Measurements from ENCODE around the gene HIPK2. TPM values are rescaled to one million over a fixed set of nuclear protein-coding genes. Genes with fewer than 3 reads are reported as not detected.

HIPK2 gene
- total and polyA plus RNA-seq, 2 experiments from 2014 or later, result 7.3 to 16.9 TPM

DNA sequence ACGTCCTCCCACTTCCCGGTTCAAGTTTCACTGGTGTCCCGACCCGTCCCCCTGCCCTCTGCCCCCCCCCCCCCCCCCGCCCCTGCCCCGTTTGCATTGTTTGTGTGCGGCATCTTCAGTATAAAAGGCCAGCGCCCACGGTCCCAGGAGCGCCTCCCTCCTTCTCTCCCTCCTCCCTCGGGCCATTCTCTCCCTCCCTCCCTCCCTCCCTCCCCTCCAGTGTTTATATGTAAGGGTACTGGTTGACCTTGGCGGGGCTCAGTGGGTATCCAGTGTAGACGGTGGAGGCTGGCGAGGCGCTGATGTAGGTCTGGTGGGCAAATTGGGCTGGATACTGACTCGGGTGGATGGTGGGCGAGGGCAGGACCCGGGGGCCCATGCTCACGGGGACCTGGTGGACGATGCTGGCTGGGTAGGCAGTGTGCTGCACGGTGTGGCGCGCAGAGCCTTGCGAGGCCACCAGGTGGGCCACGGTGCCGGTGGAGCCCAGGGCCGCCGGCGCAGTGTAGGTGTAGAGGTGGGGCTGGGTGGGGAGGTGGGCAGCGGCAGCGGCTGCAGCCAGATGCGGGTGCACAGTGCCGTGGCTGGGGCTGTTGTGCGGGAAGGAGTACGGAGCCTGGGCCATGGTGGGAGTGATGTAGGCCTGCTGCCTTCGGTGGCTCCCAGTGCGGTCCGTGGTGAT, 205.0 kb downstream of the HIPK2 start:
- Histone ChIP-seq H3K27me3 (ENCODE audit: insufficient read depth) (no peaks in the 10 kb centered on the region), H3K4me1 (ENCODE audit: insufficient read depth) (no peaks in the 10 kb centered on the region), H2AFZ (no peak overlapping the region), H3K27ac (ENCODE audit: low read depth) (no peak overlapping the region), H3F3A (replicated peaks; ENCODE audit: low read depth) (no peaks in the 10 kb centered on the region), H3K4me3 (no peak overlapping the region), H3K4me2 (no peak overlapping the region), H4K20me1 (replicated peaks; ENCODE audit: insufficient read depth) (no peaks in the 10 kb centered on the region), H3K79me2 (replicated peaks; ENCODE audit: insufficient read depth) (no peaks in the 10 kb centered on the region), H3K9me2 (ENCODE audit: insufficient read depth) (no peaks in the 10 kb centered on the region), H3K36me3 (ENCODE audit: insufficient read depth) (no peaks in the 10 kb centered on the region)
- no peak overlapping the region for H3K4me3 Mint-ChIP-seq
- H3K4me1 Mint-ChIP-seq, result peaks cover 6% of the 10 kb centered on the region; the same call in 1 of the 3 replicates
- H3K27ac Mint-ChIP-seq, result no peak overlapping the region
- peaks cover 2% of the 10 kb centered on the region for H3K27me3 Mint-ChIP-seq (ENCODE audit: insufficient read depth, low read depth, poor library complexity)
- ATAC-seq (peak; percentile 79), DNase-seq (ENCODE audit: low spot score) (no peak)
- H3K36me3 Mint-ChIP-seq (ENCODE audit: low read depth), result no peaks in the 10 kb centered on the region
- H3K9me3 Mint-ChIP-seq, result no peaks in the 10 kb centered on the region
- TF ChIP-seq, protein P1, sequence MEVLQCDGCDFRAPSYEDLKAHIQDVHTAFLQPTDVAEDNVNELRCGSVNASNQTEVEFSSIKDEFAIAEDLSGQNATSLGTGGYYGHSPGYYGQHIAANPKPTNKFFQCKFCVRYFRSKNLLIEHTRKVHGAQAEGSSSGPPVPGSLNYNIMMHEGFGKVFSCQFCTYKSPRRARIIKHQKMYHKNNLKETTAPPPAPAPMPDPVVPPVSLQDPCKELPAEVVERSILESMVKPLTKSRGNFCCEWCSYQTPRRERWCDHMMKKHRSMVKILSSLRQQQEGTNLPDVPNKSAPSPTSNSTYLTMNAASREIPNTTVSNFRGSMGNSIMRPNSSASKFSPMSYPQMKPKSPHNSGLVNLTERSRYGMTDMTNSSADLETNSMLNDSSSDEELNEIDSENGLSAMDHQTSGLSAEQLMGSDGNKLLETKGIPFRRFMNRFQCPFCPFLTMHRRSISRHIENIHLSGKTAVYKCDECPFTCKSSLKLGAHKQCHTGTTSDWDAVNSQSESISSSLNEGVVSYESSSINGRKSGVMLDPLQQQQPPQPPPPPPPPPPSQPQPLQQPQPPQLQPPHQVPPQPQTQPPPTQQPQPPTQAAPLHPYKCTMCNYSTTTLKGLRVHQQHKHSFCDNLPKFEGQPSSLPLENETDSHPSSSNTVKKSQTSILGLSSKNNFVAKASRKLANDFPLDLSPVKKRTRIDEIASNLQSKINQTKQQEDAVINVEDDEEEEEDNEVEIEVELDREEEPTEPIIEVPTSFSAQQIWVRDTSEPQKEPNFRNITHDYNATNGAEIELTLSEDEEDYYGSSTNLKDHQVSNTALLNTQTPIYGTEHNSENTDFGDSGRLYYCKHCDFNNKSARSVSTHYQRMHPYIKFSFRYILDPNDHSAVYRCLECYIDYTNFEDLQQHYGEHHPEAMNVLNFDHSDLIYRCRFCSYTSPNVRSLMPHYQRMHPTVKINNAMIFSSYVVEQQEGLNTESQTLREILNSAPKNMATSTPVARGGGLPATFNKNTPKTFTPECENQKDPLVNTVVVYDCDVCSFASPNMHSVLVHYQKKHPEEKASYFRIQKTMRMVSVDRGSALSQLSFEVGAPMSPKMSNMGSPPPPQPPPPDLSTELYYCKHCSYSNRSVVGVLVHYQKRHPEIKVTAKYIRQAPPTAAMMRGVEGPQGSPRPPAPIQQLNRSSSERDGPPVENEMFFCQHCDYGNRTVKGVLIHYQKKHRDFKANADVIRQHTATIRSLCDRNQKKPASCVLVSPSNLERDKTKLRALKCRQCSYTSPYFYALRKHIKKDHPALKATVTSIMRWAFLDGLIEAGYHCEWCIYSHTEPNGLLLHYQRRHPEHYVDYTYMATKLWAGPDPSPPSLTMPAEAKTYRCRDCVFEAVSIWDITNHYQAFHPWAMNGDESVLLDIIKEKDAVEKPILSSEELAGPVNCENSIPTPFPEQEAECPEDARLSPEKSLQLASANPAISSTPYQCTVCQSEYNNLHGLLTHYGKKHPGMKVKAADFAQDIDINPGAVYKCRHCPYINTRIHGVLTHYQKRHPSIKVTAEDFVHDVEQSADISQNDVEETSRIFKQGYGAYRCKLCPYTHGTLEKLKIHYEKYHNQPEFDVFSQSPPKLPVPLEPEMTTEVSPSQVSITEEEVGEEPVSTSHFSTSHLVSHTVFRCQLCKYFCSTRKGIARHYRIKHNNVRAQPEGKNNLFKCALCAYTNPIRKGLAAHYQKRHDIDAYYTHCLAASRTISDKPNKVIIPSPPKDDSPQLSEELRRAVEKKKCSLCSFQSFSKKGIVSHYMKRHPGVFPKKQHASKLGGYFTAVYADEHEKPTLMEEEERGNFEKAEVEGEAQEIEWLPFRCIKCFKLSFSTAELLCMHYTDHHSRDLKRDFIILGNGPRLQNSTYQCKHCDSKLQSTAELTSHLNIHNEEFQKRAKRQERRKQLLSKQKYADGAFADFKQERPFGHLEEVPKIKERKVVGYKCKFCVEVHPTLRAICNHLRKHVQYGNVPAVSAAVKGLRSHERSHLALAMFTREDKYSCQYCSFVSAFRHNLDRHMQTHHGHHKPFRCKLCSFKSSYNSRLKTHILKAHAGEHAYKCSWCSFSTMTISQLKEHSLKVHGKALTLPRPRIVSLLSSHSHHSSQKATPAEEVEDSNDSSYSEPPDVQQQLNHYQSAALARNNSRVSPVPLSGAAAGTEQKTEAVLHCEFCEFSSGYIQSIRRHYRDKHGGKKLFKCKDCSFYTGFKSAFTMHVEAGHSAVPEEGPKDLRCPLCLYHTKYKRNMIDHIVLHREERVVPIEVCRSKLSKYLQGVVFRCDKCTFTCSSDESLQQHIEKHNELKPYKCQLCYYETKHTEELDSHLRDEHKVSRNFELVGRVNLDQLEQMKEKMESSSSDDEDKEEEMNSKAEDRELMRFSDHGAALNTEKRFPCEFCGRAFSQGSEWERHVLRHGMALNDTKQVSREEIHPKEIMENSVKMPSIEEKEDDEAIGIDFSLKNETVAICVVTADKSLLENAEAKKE (CRISPR knock-in tag; IDR thresholded peaks at IDR 0.05), result no peak
- TF ChIP-seq, protein P2, sequence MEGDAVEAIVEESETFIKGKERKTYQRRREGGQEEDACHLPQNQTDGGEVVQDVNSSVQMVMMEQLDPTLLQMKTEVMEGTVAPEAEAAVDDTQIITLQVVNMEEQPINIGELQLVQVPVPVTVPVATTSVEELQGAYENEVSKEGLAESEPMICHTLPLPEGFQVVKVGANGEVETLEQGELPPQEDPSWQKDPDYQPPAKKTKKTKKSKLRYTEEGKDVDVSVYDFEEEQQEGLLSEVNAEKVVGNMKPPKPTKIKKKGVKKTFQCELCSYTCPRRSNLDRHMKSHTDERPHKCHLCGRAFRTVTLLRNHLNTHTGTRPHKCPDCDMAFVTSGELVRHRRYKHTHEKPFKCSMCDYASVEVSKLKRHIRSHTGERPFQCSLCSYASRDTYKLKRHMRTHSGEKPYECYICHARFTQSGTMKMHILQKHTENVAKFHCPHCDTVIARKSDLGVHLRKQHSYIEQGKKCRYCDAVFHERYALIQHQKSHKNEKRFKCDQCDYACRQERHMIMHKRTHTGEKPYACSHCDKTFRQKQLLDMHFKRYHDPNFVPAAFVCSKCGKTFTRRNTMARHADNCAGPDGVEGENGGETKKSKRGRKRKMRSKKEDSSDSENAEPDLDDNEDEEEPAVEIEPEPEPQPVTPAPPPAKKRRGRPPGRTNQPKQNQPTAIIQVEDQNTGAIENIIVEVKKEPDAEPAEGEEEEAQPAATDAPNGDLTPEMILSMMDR (conservative IDR thresholded peaks at IDR 0.05; ENCODE audit: low read depth in 2 of 2), result 0 out of 4 replicates have a peak, but pooled peaks of 1 of the 2 experiments have one; percentile 5

DNA sequence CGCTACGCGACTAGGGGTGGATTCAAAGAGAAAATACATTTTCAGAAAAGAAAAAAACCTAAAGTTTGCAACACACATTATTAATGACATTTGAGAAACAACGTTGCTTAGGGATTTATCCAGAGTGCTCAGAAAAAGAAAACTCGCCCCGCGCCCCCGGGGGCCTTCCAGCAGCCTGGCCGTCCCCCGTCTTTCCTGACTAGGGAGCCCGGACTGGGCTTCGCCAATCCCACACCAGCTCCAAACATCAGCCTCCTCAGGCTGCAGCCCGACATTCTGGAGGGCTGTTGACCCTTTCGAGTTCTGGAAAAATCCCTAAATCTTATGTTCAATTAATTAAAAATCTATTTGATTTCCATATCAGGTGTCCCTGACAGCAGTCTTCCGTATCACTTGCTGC, 205.7 kb downstream of the HIPK2 start:
- Mint-ChIP-seq H3K27ac (no peak overlapping the region), H3K9me3 (no peaks in the 10 kb centered on the region; the same call in 2 of the 3 replicates), H3K4me1 (peaks cover 10% of the 10 kb centered on the region), H3K36me3 (ENCODE audit: low read depth) (no peaks in the 10 kb centered on the region), H3K27me3 (ENCODE audit: insufficient read depth, low read depth, poor library complexity) (peaks cover 2% of the 10 kb centered on the region), H3K4me3 (no peak overlapping the region)
- H2AFZ ChIP-seq, result no peak overlapping the region
- no peaks in the 10 kb centered on the region for H3K27me3 ChIP-seq (ENCODE audit: insufficient read depth)
- H3K4me3 ChIP-seq, result no peak overlapping the region
- H3K9me2 ChIP-seq (ENCODE audit: insufficient read depth), result no peaks in the 10 kb centered on the region
- H3K36me3 ChIP-seq (ENCODE audit: insufficient read depth), result no peaks in the 10 kb centered on the region
- ATAC-seq, result no peak
- peaks cover 4% of the 10 kb centered on the region for H3K4me1 ChIP-seq (ENCODE audit: insufficient read depth)
- H3K4me2 ChIP-seq, result no peak overlapping the region
- no peaks in the 10 kb centered on the region for H4K20me1 ChIP-seq (replicated peaks; ENCODE audit: insufficient read depth)
- no peaks in the 10 kb centered on the region for H3F3A ChIP-seq (replicated peaks; ENCODE audit: low read depth)
- no peak overlapping the region for H3K27ac ChIP-seq (ENCODE audit: low read depth)
- DNase-seq (ENCODE audit: low spot score), result no peak
- H3K79me2 ChIP-seq (replicated peaks; ENCODE audit: insufficient read depth), result no peaks in the 10 kb centered on the region
- TF ChIP-seq, protein P2 (conservative IDR thresholded peaks at IDR 0.05; ENCODE audit: low read depth in 2 of 2), result no peak
- TF ChIP-seq EZH2phosphoT487 (IDR thresholded peaks at IDR 0.05; ENCODE audit: unreplicated experiment) (no peak), EZH2 (IDR thresholded peaks at IDR 0.05; ENCODE audit: low read depth, unreplicated experiment) (no peak), POLR2AphosphoS5 (IDR thresholded peaks at IDR 0.05; ENCODE audit: low read depth) (no peak), STAT1 (IDR thresholded peaks at IDR 0.05; ENCODE audit: unreplicated experiment) (no peak)
- TF ChIP-seq, protein P3, sequence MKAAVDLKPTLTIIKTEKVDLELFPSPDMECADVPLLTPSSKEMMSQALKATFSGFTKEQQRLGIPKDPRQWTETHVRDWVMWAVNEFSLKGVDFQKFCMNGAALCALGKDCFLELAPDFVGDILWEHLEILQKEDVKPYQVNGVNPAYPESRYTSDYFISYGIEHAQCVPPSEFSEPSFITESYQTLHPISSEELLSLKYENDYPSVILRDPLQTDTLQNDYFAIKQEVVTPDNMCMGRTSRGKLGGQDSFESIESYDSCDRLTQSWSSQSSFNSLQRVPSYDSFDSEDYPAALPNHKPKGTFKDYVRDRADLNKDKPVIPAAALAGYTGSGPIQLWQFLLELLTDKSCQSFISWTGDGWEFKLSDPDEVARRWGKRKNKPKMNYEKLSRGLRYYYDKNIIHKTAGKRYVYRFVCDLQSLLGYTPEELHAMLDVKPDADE (IDR thresholded peaks at IDR 0.05), result no peak

All from GM23338 (cell line).